ENCODE results near the gene ZMAT3. TPM values are rescaled to one million over a fixed set of nuclear protein-coding genes. Genes with fewer than 3 reads are reported as not detected.

Gene ZMAT3
- total RNA-seq, 1 donor: 47.0 TPM

GRCh38 chr3:179098388-179099077 is 26.9 kb upstream of the ZMAT3 start:
- H3K36me3 ChIP-seq (ENCODE audit: insufficient read depth, low read length): no peaks in the 10 kb centered on the region
- H3K27ac ChIP-seq (ENCODE audit: low read depth, low read length): peak overlapping the region; percentile 40
- no peaks in the 10 kb centered on the region for H3K27me3 ChIP-seq (ENCODE audit: insufficient read depth, low read length)
- H3K4me3 ChIP-seq (ENCODE audit: insufficient read depth, low read length): peak overlapping the region; percentile 66
- no peaks in the 10 kb centered on the region for H4K20me1 ChIP-seq (ENCODE audit: insufficient read depth, low read length)
- DNase-seq (ENCODE audit: insufficient read length, low spot score, missing footprints): peak; percentile 83
- H3K4me1 ChIP-seq (ENCODE audit: insufficient read depth, low read length): peaks cover 16% of the 10 kb centered on the region
- peak overlapping the region; percentile 82 for H3K4me2 ChIP-seq (ENCODE audit: insufficient read depth, low read length)
- H3K79me2 ChIP-seq (ENCODE audit: insufficient read depth, low read length): no peaks in the 10 kb centered on the region
- peak; percentile 32 for TF ChIP-seq CTCF (IDR thresholded peaks at IDR 0.05; ENCODE audit: extremely low read depth, low read depth, low read length)
- H2AFZ ChIP-seq (ENCODE audit: low read length): peak overlapping the region; percentile 84
- H3K9me3 ChIP-seq (ENCODE audit: low read depth, low read length): no peaks in the 10 kb centered on the region

- Histone ChIP-seq H2AFZ (ENCODE audit: low read length) (no peak overlapping the region), H4K20me1 (ENCODE audit: insufficient read depth, low read length) (no peaks in the 10 kb centered on the region), H3K27ac (ENCODE audit: low read depth, low read length) (no peak overlapping the region), H3K4me1 (ENCODE audit: insufficient read depth, low read length) (peaks cover 10% of the 10 kb centered on the region), H3K9me3 (ENCODE audit: low read depth, low read length) (no peaks in the 10 kb centered on the region), H3K4me3 (ENCODE audit: insufficient read depth, low read length) (no peak overlapping the region), H3K36me3 (ENCODE audit: insufficient read depth, low read length) (no peaks in the 10 kb centered on the region), H3K27me3 (ENCODE audit: insufficient read depth, low read length) (no peaks in the 10 kb centered on the region), H3K79me2 (ENCODE audit: insufficient read depth, low read length) (no peaks in the 10 kb centered on the region), H3K4me2 (ENCODE audit: insufficient read depth, low read length) (no peak overlapping the region)
- no peak for TF ChIP-seq CTCF (IDR thresholded peaks at IDR 0.05; ENCODE audit: extremely low read depth, low read depth, low read length)
- DNase-seq (ENCODE audit: insufficient read length, low spot score, missing footprints): peak; percentile 5
These were observed 22.2 kb upstream of the ZMAT3 start for GRCh38 chr3:179093807-179094206.

DNA sequence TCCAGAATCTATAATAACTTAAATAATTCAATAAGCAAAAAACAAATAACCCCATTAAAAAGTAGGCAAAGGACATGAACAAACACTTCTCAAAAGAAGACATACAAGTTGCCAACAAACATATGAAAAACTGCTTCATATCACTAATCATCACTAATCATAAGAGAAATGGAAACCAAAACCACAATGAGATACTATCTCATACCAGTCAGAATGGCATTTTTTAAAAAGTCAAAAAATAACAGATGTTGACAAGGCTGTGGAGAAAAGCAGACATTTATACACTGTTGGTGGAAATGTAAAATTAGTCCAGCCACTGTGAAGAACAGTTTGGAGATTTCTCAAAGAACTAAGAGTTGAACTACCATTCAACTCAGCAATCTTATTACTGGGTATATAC is 19.5 kb upstream of the ZMAT3 start:
- H2AFZ ChIP-seq (ENCODE audit: low read length): no peak overlapping the region
- no peaks in the 10 kb centered on the region for H3K79me2 ChIP-seq (ENCODE audit: insufficient read depth, low read length)
- H3K4me3 ChIP-seq (ENCODE audit: insufficient read depth, low read length): no peak overlapping the region
- H3K27ac ChIP-seq (ENCODE audit: low read depth, low read length): no peak overlapping the region
- no peak for DNase-seq (ENCODE audit: insufficient read length, low spot score, missing footprints)
- no peak for TF ChIP-seq CTCF (IDR thresholded peaks at IDR 0.05; ENCODE audit: extremely low read depth, low read depth, low read length)
- no peaks in the 10 kb centered on the region for H4K20me1 ChIP-seq (ENCODE audit: insufficient read depth, low read length)
- no peaks in the 10 kb centered on the region for H3K36me3 ChIP-seq (ENCODE audit: insufficient read depth, low read length)
- H3K9me3 ChIP-seq (ENCODE audit: low read depth, low read length): no peaks in the 10 kb centered on the region
- no peaks in the 10 kb centered on the region for H3K27me3 ChIP-seq (ENCODE audit: insufficient read depth, low read length)
- no peak overlapping the region for H3K4me2 ChIP-seq (ENCODE audit: insufficient read depth, low read length)
- no peaks in the 10 kb centered on the region for H3K4me1 ChIP-seq (ENCODE audit: insufficient read depth, low read length)

- no peaks in the 10 kb centered on the region for H3K79me2 ChIP-seq (ENCODE audit: insufficient read depth, low read length)
- no peaks in the 10 kb centered on the region for H3K9me3 ChIP-seq (ENCODE audit: low read depth, low read length)
- H3K4me3 ChIP-seq (ENCODE audit: insufficient read depth, low read length): no peak overlapping the region
- no peak overlapping the region for H3K27ac ChIP-seq (ENCODE audit: low read depth, low read length)
- no peak for TF ChIP-seq CTCF (IDR thresholded peaks at IDR 0.05; ENCODE audit: extremely low read depth, low read depth, low read length)
- H3K36me3 ChIP-seq (ENCODE audit: insufficient read depth, low read length): no peaks in the 10 kb centered on the region
- H3K4me2 ChIP-seq (ENCODE audit: insufficient read depth, low read length): no peak overlapping the region
- peak; percentile 10 for DNase-seq (ENCODE audit: insufficient read length, low spot score, missing footprints)
- no peak overlapping the region for H2AFZ ChIP-seq (ENCODE audit: low read length)
- H3K4me1 ChIP-seq (ENCODE audit: insufficient read depth, low read length): no peaks in the 10 kb centered on the region
- H3K27me3 ChIP-seq (ENCODE audit: insufficient read depth, low read length): no peaks in the 10 kb centered on the region
- no peaks in the 10 kb centered on the region for H4K20me1 ChIP-seq (ENCODE audit: insufficient read depth, low read length)
These were observed 16.7 kb upstream of the ZMAT3 start for GRCh38 chr3:179088306-179088705.
